ENCODE measurements around the gene VCL.
A peak's percentile ranks its signal among the peaks of the same experiment; 100 is the strongest.
"Not testable (repeated sequence)": the region's sequence is repeated elsewhere in the genome, so short reads cannot be mapped to it uniquely, and the experiment has no call there.

VCL gene

DNA sequence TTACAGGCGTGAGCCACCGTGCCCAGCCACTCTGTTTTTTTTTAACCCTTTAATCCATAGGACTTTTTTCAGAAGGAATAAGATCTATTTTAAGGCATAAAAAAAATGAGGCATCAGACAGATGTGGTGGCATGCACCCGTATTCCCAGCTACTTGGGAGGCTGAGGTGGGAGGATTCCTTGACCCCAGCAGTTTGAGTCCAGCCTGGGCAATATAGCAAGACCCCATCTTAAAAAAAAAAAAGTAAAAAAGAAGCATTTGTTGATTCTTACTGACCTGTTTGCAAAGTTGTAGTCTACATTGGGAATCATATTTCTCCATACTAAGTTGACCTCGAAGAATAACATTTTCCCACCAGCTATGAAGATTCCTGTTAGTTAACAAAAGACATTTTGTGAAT, 38.6 kb downstream of the VCL start:
- no peak for DNase-seq (ENCODE audit: low read depth in 2 of 2)

DNA sequence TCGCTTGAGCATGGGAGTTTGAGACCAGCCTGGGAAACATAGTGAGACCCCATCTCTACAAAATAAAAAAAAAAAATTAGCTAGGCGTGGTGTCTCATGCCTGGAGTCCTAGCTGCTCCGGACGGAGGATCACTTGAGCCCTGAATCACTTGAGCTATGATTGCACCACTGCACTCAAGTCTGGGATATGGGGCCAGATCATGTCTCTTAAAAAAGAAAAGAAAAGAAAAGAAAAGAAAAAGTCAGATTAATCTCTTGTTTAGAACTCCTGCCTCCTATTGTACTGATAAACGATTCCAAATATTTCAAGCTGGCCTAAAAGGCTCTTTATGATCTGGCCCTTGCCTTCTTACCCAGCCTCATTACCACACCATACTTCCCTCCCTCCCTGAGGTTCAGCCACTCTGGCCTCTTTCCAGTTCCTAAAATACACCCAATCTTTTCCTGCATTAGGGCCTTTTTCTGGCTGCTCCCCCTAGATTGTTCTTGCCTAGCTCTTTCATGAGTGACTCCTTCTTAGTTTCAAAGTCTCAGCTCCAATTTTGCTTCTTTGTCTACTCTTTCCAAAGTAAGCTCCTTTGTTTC, 41.7 kb downstream of the VCL start:
- DNase-seq (ENCODE audit: low read depth in 2 of 2): no peak

DNA sequence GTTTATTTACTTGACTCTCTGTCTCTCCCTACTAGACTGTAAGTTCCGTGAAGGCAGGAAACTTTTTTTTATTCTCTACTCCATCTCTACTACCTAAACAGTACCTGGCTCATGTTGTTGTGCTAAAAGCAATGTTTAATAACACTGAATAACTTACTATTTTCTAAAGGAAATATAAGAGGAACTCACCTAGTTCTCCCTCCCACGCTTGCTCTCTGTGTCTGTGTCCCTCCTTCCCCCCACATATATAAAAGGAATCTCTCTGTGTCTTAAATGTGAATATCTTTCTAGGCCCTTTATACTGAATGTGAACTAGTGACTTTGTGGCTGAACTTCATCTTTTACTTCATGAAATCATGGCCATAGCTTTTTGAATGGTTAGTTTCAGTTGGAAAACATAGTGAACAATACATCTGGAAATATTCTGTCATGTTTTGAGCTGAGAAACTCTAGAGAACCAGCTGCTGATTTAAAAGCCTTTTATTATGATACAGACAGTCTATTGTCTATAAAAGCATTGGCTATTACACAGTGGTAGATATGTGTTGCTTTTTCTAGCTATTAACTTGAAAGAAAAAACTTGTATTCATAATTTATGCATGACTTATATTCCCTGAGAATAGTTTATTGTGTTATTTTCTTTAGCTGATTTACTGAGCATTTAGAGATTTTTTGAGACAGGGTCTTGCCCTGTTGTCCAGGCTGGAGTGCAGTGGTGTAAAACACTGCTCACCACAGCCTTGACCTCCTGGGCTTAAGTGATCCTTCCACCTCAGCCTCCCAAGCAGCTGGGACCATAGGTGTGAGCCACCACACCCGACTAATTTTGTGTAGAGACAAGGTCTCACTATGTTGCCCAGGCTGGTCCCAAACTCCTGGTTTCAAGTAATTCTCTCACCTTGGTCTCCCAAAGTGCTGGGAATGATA, 42.5 kb downstream of the VCL start:
- DNase-seq (ENCODE audit: low read depth in 2 of 2): no peak

DNA sequence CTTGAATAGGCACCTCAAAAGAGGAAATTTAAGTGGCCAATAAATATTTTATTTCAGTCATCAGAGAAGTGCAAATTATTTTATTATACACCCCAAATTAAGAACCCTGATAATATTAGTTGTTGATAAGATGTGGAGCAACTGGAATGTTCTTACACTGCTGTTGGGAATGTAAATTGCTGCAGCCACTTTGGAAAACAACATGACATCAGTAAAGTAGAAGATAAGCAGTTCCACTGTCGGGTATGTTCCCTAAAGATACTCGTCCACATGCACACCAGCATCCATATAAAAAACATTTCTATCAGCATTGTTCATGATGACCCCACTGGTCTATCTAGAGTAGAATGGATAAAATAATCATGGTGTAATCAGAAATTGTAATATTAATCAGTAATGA, 46.5 kb downstream of the VCL start:
- no peak for DNase-seq (ENCODE audit: low read depth in 2 of 2)

DNA sequence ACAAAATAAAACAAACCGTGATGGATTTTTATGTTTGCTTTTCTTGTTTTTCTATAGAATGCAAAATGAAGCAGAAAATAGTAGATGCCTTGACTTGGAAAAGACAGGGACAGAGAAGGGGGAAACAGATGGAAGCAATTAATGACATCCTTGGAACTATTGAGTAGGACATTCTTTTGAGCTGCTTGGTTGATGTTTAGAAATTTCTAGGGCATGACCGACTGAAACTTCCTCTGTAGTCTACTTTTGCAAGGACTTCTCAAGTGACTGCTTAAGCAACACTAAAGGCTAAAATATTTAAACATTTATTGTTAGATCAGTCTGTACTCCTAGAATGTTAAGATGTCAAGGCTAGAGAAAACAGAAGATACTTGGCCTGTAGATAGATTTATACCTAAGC, 49.4 kb downstream of the VCL start:
- DNase-seq (ENCODE audit: low read depth in 2 of 2): no peak

DNA sequence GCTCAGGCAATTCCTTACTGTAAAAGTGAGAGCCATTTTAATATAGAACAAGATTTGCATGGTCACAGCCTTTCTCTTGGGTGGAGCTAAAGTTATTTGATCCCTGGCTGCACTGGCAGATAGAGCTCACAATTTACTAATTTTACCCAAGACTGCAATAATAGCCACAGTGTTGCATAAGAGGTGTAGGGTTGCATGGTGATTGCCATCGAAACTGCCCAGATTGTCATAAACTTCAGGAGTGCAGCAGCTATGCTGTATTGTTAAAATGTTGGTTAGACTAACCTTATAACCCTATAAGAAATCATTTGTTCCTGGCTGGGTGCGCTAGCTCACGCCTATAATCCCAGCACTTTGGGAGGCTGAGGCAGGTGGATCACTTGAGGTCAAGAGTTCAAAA, 50.0 kb downstream of the VCL start:
- DNase-seq (ENCODE audit: low read depth in 2 of 2): no peak

DNA sequence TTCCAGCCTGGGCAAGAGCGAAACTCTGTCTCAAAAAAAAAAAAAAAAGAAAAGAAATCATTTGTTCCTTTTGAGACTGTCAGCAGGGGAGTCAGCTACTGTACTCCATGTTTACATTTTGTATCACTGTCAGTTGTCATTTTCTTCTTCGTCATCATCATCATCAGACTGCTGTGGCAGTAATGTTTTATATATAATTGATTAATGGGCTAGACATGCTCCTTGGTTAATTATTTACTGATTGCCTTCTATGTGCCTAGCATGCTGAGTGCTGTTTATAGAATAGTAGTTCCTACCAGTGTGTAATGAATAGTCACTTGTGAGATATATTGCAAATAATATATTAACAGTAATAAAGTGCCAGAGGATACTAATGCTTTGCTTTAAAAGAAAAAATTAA, 50.5 kb downstream of the VCL start:
- DNase-seq (ENCODE audit: low read depth in 2 of 2): no peak

DNA sequence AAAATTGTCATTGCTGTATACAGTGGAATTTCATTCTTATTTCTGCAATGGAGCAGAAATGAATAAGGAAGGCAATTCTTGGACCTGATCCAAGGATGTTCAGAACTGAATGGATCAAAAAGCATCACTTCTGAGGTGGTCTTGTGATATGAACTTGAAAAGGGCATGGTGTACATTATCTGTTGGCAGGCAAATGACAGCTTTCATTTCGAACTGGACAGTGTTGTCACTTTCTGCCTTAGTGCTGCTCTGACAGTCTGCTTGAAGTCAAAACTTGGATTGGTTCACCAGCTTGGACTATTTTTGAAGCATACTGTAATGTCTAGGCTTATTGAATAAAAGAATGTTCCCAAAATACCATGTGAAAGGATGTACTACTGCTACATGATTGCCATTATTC, 52.0 kb downstream of the VCL start:
- DNase-seq (ENCODE audit: low read depth in 2 of 2): no peak

DNA sequence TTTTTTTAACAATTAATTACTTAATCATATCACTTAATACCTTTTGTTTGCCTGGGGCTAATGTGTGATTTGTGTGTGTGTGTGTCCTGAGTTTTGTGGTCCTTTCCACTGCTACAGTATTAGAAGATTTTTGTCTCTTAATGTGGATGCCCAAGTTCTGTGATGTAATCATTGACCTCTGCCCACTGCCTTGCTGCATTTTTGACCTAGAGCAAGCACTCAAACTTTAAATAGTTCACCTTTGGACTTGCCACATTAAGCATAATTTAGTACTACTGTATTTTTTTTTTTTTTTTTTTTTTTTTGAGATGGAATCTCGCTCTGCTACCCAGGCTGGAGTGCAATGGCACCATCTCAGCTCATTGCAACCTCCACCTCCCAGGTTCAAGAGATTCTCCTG, 52.7 kb downstream of the VCL start:
- no peak for DNase-seq (ENCODE audit: low read depth in 2 of 2)

DNA sequence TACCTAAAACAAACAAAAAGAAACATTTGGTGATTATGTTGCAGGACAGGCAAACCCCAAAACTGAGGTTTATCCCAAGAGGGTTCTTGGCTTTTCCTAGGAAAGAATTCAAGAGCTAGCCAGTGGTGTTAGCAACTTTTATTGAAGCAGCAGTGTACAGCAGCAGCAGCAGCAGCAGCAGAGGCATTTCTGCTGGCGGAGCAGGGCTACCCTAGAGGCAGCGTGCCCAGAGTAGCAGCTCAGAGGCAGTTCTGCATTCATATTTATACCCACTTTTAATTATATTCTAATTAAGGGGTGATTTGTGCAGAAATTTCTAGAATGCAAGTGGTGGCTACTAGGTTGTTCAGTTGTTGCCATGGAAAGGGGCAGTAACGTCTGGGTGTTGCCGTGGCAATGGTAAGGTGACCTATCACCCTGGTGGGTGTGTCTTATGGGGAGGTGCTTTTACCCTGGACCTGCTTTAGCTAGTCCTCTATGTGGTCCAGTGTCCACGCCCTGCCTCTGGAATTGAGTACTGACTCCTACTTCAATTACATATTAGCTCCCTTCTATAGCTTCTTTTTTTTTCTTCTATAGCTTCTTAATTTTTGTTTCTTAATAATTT, 53.9 kb downstream of the VCL start:
- no peak for DNase-seq (ENCODE audit: low read depth in 2 of 2)

DNA sequence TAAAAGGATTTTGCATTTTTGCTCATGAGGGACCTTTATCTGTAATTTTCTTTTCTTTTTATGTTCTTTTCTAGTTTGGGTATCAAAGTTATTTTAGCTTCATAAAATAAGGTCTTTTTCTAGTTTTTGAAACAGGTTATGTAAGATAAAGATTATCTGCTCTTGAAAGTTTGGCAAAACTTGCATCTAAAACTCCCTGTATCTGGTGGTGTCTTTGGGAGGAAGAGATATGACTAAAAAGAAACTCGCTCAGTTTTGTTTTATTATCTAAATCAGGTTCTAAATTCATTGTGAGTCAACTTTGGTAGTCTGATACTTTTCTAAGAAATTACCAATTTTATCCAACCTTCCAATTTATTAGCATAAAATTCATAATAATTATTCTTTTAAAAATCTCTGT, 55.1 kb downstream of the VCL start:
- DNase-seq (ENCODE audit: low read depth in 2 of 2): no peak

DNA sequence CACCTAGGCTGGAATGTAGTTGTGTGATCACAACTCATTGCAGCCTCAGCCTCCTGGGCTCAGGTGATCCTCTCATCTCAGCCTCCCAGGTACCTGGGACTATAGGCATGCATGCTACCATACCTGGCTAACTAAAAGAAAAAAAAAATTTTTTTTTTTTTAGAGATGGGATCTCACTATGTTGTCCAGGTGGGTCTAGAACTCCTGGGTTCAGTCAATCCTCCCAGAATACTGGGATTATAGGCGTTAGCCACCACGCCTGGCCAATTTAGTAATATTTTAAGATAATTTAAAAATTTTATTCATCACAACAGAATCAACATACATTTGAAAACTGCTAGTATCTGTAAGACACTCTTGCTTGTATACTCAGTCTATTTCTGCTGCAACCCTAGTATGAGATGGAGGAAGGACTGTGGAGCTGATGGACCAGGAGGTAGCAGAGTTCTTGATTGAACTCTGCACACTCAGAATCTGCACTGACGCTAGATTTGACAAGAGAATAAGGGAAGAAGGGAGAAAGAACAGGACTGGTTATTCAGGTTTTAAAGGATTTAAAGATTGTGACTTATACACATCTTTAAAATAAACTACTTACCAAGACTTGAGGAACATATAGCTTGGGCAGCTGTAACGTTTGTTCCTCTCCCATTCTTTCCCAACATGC, 57.6 kb downstream of the VCL start:
- no peak for DNase-seq (ENCODE audit: low read depth in 2 of 2)

DNA sequence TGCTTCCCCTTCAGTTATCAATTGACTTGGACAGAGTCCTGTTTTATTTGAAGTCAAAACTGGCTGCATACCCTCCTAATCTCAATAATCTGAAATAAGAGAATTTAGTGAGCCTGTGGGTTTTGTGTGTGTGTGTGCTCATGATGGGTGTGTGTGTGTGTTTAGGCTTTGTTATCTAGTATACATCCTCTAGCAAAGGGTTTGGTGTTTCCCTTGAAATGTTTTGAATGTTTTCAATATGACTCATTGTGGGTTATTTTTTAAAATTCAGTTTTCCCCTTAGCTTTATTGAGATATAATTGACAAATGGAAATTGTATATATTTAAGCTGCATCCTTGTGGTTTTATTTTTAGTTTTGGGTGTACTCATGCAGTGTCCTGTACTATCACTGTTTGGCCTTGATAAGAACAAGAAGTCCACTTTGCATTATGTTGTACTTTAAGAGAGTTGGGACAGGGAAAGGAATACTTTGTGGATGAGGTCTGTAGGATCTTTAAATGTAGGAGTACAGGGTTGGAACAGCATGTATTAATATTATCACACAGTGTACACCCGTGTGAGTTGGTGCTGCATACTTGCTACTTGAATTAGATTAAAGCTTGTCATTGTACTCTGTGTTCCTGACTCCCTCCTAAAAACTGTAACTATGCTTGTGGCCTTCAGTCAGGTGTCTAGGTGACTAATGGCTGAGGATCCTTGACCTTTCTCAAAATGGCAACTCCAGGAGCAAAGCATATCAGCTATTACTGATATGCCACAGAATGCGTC, 58.3 kb downstream of the VCL start:
- DNase-seq (ENCODE audit: low read depth in 2 of 2): peak in 1 of 2 experiments; percentile 9

DNA sequence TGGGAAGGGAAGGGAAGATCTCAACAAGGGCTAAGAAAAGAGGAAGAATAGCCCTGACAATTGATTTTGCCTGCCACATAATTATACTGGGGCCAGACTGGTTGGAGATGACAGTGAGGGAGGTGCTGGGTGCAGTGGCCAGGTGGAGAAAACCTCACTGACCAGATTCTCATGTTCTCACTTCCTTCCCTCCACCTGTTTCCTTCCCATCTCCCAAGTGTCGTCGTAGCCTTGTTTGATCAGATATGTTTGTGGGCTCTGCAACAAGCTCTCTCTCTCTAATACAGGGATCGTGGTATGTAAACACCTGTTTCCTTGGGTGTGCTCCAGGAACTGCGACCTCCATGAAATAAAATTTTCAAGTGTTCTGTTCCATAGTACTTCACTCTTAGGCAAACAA, 60.2 kb downstream of the VCL start:
- no peak for DNase-seq (ENCODE audit: low read depth in 2 of 2)

DNA sequence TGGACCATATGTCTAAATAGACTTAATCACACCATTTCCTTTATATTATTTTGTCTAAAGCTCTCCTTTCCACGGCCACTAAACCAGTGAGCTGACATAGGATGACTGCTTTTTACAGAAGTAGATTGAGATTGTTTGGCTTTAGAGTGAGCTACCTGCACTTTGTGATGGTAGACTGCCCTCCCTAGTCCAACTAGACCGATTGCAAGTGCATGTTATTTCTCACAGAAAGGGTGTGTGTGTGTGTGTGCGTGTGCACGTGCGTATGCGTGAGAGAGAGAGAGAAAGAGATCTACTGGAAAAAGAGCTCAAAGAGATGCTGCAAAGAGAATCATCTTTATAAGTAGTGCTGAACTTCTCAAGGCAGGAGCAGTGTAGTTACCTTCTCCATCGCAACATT, 60.7 kb downstream of the VCL start:
- DNase-seq (ENCODE audit: low read depth in 2 of 2): no peak

DNA sequence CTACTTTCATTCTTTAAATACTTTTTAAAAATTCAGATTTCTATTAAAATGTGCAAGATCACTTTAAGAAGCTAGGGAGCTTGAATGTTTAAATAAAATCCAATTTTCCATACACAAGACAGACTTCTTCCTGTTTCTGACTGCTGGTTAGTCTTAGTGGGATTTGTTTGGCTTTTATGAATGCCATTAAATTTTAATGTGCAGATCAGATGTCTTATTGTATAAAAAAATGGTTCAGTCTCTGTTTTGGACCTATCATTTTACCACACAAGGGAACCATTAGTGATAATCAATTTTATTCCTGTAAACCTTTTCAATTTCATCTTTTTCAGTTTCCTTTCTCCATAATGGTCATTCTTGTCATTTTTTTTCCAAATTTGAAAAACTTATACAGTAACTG, 63.2 kb downstream of the VCL start:
- no peak for DNase-seq (ENCODE audit: low read depth in 2 of 2)

DNA sequence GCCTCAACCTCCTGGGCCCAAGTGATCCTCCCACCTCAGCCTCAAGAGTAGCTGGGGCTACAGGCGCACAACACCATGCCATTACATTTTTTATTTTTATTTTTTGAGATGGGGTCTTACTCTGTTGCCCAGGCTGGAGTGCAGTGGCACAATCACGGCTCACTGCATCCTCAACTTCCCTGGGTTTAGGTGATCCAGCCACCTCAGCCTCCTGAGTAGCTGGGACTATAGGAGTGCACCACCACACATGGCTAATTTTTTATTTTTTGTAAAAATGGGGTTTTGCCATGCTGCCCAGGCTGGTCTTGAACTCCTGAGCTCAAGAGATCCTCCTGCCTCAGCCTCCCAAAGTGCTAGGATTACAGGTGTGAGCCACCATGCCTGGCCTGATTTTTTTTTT, 64.1 kb downstream of the VCL start:
- DNase-seq (ENCODE audit: low read depth in 2 of 2): not testable (repeated sequence)

DNA sequence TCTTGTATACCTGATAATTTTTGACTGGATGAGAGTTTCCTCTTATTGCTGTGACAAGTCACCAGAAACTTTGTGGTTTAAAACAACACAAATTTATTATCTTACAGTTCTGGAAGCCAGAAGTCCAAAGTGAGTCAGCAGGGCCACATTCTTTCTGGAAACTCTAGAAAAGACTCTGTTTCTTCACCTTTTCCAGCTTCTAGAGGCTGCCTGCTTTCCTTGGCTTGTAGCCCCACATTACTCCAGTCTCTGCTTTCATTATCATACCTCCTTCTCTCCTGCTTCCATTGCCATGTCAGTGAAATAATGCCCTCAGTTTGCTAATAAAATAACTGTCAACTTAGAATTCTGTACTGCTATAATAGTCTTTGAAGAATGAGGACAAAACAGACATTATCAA, 65.3 kb downstream of the VCL start:
- DNase-seq (ENCODE audit: low read depth in 2 of 2): no peak

DNA sequence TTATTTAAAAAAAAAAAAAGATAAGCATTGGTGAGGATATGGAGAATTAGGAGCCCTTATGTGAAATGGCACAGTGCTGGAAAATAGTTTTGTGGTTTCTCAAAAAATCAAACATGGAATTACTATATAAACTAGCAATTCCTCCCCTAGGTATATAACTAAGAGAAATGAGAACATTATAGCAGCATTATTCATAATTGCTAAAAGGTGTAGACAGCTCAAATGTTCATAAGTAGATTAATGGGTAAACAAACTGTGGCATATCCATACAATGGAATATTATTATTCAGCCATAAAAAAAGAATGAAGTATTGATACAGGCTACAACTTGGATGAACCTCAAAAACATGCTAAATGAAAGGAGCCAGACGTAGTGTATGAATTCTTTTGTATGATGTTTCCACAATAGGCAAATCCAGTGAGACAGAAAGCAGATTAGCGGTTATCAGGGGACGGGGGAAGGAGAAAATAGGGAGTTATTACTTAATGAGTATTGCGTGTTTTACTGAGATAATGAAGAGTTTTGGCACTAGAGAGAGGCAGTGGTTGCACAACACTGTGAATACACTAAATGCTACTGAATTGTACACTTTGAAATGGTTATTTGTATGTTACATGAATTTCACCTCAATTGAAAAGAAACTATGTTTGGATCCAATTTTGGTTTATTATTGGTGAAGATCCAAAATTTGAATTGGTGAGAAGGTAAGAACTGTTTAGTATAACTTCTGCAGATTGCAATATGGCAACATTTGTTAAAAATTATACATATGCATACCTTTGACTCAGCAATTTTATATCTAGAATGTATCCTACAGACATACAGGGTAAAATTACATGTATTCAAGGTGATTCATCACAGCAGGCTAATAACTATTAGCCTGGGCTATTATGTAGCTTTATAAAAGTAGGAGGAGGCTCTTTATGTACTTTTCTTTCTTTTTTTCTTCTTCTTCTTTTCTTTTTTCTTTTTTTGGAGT, 69.7 kb downstream of the VCL start:
- no peak for DNase-seq (ENCODE audit: low read depth in 2 of 2)

DNA sequence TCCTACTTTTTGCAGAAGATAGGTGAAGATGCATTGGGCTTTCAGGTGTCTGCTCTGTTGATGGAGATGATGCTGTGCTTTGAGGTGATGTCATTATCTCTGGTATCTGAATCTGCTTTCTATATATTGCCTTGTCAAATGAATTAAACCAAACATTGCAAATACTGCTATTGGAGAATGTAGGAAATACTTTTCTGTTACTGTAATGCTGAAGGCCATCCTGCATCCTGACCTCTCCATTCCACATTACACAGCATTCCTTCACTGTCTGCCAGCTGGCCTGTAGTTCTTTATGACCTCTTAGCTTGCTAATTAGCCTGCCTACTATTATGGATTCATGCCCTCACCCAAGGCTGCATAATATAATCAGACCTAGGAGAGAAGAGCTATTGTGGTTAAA, 73.2 kb downstream of the VCL start:
- no peak for DNase-seq (ENCODE audit: low read depth in 2 of 2)

DNA sequence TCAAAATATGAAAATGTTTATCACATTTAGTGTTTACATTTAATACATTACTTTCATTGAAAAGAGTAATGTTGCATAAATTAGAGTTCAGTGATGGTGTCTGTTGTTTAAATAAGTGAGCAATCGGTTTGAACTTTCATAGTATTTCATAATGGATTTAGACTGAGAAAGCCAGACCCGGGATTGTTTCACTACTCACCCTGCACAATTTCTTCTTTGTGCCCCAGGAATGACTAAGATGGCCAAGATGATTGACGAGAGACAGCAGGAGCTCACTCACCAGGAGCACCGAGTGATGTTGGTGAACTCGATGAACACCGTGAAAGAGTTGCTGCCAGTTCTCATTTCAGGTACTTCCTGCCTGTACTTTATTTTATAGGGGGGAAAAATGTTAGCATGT, 74.6 kb downstream of the VCL start:
- no peak for DNase-seq (ENCODE audit: low read depth in 2 of 2)
